Activated CD4-positive, alpha-beta T cell treated with anti-CD3 and anti-CD28 coated beads, Interleukin-2, amount 10 ng/mL, durations not matched to agents 24 days and 14 days (primary cell): ENCODE results near the gene MACROD2. TPM values are rescaled to one million over a fixed set of nuclear protein-coding genes. Genes with fewer than 3 reads are reported as not detected.

ENCODE experiments used
- DNase-seq: peaks from one replicate; pipeline ENCODE4 v3.0.0; 2022
- H3K27ac Mint-ChIP-seq: one replicate; pipeline ENCODE4 v1.8.0; 2022; ENCODE audit warnings: mild to moderate bottlenecking, mixed read lengths
- H3K27me3 Mint-ChIP-seq: one replicate; pipeline ENCODE4 v1.8.0; 2022; ENCODE audit warnings: mixed read lengths
- H3K36me3 Mint-ChIP-seq: one replicate; pipeline ENCODE4 v1.8.0; 2022; ENCODE audit warnings: low read depth, mild to moderate bottlenecking, mixed read lengths
- H3K4me1 Mint-ChIP-seq: one replicate; pipeline ENCODE4 v1.8.0; 2021; ENCODE audit warnings: mixed read lengths
- H3K4me3 Mint-ChIP-seq: one replicate; pipeline ENCODE4 v1.8.0; 2022; ENCODE audit warnings: mild to moderate bottlenecking, moderate library complexity, mixed read lengths
- H3K9me3 Mint-ChIP-seq: one replicate; pipeline ENCODE4 v1.8.0; 2021; ENCODE audit warnings: mixed read lengths
- intact Hi-C: fragments of 100-400 bp; cut with micrococcal nuclease; formaldehyde crosslinking; loops from one replicate; pipeline ENCODE4 v1.15.1; 2023
- total RNA-seq: library from RNA; stranded (reverse); gene quantifications from 2 replicates; pipeline ENCODE4 v1.2.3, GENCODE V29; 2022

MACROD2 gene
- total RNA-seq, 1 donor from 2014 or later: not detected

DNA sequence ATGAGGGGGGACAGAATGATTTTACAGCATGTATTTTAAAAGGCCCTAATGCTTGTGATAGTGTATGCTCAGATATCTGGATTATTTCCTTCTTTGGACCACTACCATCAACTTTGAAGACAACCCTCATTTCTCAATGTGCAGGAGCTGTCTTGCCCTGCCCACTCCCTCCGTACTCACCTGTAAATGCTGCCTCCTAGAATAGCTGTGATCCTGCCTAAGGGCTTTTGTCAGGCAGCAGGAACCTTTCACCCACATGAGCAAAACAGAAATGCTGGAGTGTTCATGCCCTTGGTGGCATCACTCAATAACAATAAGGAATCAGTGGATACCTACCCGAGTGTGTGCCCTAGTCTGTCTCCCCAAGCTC lies 1065.7 kb downstream of the MACROD2 start:
- DNase-seq: no peak
- intact Hi-C loops: no loop called here
- no peak overlapping the region for H3K4me3 Mint-ChIP-seq
- no peaks in the 10 kb centered on the region for H3K4me1 Mint-ChIP-seq
- no peaks in the 10 kb centered on the region for H3K36me3 Mint-ChIP-seq
- no peak overlapping the region for H3K27ac Mint-ChIP-seq
- H3K9me3 Mint-ChIP-seq: peaks cover 4% of the 10 kb centered on the region
- H3K27me3 Mint-ChIP-seq: no peaks in the 10 kb centered on the region

DNA sequence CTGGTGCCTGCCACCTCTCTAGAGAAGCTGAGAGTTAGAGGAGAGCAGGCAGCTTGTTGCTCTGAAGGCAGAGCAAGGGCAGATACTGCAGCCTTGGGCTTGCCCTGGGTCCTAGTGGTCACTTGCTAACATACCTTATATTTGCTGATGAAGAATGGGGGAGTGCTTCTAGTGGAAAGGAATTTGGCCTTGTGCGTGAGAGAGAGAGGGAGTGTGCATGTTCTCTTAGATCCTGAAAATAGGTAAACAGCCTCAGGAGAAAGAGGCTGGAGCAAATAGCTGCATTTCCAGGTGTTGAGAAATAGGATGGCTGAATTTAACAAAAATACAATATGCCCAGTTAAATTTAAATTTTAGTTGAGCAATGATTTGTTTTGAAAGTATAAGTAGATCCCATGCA lies 1066.6 kb downstream of the MACROD2 start:
- Mint-ChIP-seq H3K4me1 (no peaks in the 10 kb centered on the region), H3K4me3 (no peak overlapping the region), H3K9me3 (peaks cover 4% of the 10 kb centered on the region), H3K36me3 (no peaks in the 10 kb centered on the region), H3K27me3 (no peaks in the 10 kb centered on the region), H3K27ac (no peak overlapping the region)
- intact Hi-C loops: no loop called here
- DNase-seq: no peak

- Mint-ChIP-seq H3K4me3 (no peak overlapping the region), H3K27ac (no peak overlapping the region), H3K36me3 (no peaks in the 10 kb centered on the region), H3K9me3 (peaks cover 4% of the 10 kb centered on the region), H3K4me1 (no peaks in the 10 kb centered on the region), H3K27me3 (no peaks in the 10 kb centered on the region)
- intact Hi-C loops: no loop called here
- no peak for DNase-seq
Measured at GRCh38 chr20:15063081-15063480, 1067.8 kb downstream of the MACROD2 start.

- Mint-ChIP-seq H3K4me1 (no peaks in the 10 kb centered on the region), H3K27me3 (no peaks in the 10 kb centered on the region), H3K27ac (no peak overlapping the region), H3K9me3 (peaks cover 12% of the 10 kb centered on the region), H3K4me3 (no peak overlapping the region), H3K36me3 (no peaks in the 10 kb centered on the region)
- intact Hi-C loops: no loop called here
- no peak for DNase-seq
Measured at GRCh38 chr20:15064741-15065140, 1069.4 kb downstream of the MACROD2 start.

GRCh38 chr20:15065794-15066193 lies 1070.5 kb downstream of the MACROD2 start:
- H3K36me3 Mint-ChIP-seq: no peaks in the 10 kb centered on the region
- DNase-seq: no peak
- no peaks in the 10 kb centered on the region for H3K4me1 Mint-ChIP-seq
- no peak overlapping the region for H3K4me3 Mint-ChIP-seq
- peaks cover 12% of the 10 kb centered on the region for H3K9me3 Mint-ChIP-seq
- H3K27ac Mint-ChIP-seq: no peak overlapping the region
- intact Hi-C loops: no loop called here
- no peaks in the 10 kb centered on the region for H3K27me3 Mint-ChIP-seq

GRCh38 chr20:15068486-15068885 lies 1073.2 kb downstream of the MACROD2 start:
- no peaks in the 10 kb centered on the region for H3K36me3 Mint-ChIP-seq
- H3K4me3 Mint-ChIP-seq: no peak overlapping the region
- no peaks in the 10 kb centered on the region for H3K4me1 Mint-ChIP-seq
- no peak overlapping the region for H3K27ac Mint-ChIP-seq
- intact Hi-C loops: no loop called here
- H3K9me3 Mint-ChIP-seq: peaks cover 12% of the 10 kb centered on the region
- no peak for DNase-seq
- H3K27me3 Mint-ChIP-seq: no peaks in the 10 kb centered on the region

DNA sequence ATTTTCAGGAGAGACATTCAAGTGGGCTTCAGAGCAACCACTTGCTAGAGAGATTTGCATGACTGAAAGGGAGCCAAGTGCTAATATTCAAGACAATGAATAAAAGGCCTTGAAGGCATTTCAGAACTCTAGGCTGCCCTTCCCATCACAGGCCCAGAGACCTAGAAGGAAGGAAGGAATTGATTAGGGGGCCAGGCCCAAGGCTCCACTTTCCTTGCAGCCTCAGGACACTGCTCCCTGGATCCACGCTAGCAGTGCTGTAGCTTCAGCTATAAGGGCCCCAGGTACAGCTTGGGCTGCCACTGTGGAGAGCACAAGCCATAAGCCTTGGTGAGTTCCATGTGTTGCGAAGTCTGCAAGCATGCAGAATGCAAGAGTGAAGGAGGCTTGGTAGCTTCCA lies 1074.0 kb downstream of the MACROD2 start:
- no peaks in the 10 kb centered on the region for H3K36me3 Mint-ChIP-seq
- intact Hi-C loops: no loop called here
- no peak overlapping the region for H3K4me3 Mint-ChIP-seq
- no peaks in the 10 kb centered on the region for H3K4me1 Mint-ChIP-seq
- DNase-seq: no peak
- no peak overlapping the region for H3K27ac Mint-ChIP-seq
- H3K27me3 Mint-ChIP-seq: no peaks in the 10 kb centered on the region
- peaks cover 12% of the 10 kb centered on the region for H3K9me3 Mint-ChIP-seq

DNA sequence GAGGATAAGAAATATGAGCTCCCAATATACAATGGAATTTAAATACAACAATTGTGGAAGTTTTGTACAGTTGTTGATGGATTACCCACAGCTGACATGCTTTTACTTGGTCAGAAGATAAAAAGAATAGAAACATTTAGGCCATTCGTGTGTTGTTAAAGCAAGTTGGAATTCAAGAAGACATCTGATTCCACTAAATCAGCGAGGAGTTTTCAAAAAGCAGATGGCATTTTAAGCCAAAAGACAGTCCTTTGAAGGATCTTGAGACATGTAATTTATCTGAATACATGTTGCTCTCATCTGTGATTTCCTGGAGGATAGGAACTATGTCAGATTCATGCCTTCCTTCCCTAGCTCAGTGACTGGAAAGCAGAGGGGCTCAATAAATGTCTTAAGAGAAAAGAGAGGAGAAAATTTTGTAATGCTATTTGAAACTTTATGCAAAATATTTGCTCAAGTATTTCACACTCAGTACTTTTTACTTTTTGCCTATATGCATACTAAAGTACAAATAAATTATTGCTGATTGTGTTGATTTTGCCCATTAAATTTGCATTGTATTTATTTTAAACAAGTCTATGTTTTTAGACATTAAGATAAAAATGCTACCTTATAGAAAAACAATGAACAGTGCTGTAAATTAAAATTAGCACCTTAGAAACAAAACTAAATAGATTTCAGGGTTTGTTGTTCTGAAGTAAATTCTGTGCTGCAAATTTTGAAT lies 1075.9 kb downstream of the MACROD2 start:
- no peaks in the 10 kb centered on the region for H3K4me1 Mint-ChIP-seq
- no peaks in the 10 kb centered on the region for H3K36me3 Mint-ChIP-seq
- no peak overlapping the region for H3K4me3 Mint-ChIP-seq
- no peak overlapping the region for H3K27ac Mint-ChIP-seq
- H3K27me3 Mint-ChIP-seq: no peaks in the 10 kb centered on the region
- H3K9me3 Mint-ChIP-seq: peaks cover 8% of the 10 kb centered on the region
- no peak for DNase-seq
- intact Hi-C loops: loop anchor here (10.0 kb wide), 1 partner anchor 64 kb away; no protein-coding TSS in a partner anchor

- H3K27me3 Mint-ChIP-seq: no peaks in the 10 kb centered on the region
- peaks cover 8% of the 10 kb centered on the region for H3K9me3 Mint-ChIP-seq
- intact Hi-C loops: loop anchor here (10.0 kb wide), 1 partner anchor 62 kb away; no protein-coding TSS in a partner anchor
Measured at GRCh38 chr20:15072316-15072715, 1077.0 kb downstream of the MACROD2 start.

DNA sequence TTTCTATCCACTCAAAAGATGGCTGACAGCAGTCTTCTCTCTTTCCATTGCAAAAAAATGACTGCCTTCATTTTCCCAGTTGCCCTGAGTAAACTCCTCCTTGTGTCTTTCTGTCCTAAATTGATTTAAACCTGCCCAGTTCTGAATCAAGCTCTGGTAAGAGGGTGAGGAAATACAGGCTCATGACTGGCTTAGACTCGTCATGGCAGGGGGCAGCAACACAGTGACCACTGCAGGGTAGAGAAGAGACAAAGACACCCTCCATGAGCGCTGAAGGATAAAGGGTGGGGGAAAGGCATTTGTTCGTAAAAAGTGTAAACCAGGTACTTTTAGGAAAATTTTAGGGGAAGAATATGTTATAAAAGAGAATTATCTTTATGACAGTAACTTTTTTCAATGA lies 1080.3 kb downstream of the MACROD2 start:
- H3K4me3 Mint-ChIP-seq: no peak overlapping the region
- H3K27ac Mint-ChIP-seq: no peak overlapping the region
- H3K27me3 Mint-ChIP-seq: no peaks in the 10 kb centered on the region
- DNase-seq: no peak
- no peaks in the 10 kb centered on the region for H3K36me3 Mint-ChIP-seq
- no peaks in the 10 kb centered on the region for H3K4me1 Mint-ChIP-seq
- H3K9me3 Mint-ChIP-seq: no peaks in the 10 kb centered on the region
- intact Hi-C loops: loop anchor here (10.0 kb wide), 1 partner anchor 59 kb away; no protein-coding TSS in a partner anchor

More at GRCh38 chr20:15072316-15072715, 1077.0 kb downstream of the MACROD2 start:
- no peak for DNase-seq
- no peaks in the 10 kb centered on the region for H3K4me1 Mint-ChIP-seq
- H3K4me3 Mint-ChIP-seq: no peak overlapping the region
- H3K27ac Mint-ChIP-seq: no peak overlapping the region
- H3K36me3 Mint-ChIP-seq: no peaks in the 10 kb centered on the region

GRCh38 chr20:15076785-15077184 lies 1081.5 kb downstream of the MACROD2 start:
- DNase-seq: no peak
- Mint-ChIP-seq H3K36me3 (no peaks in the 10 kb centered on the region), H3K4me3 (no peak overlapping the region), H3K27ac (no peak overlapping the region), H3K9me3 (no peaks in the 10 kb centered on the region), H3K4me1 (no peaks in the 10 kb centered on the region), H3K27me3 (no peaks in the 10 kb centered on the region)
- intact Hi-C loops: loop anchor here (10.0 kb wide), 1 partner anchor 58 kb away; no protein-coding TSS in a partner anchor

GRCh38 chr20:15077733-15078250 lies 1082.5 kb downstream of the MACROD2 start:
- Mint-ChIP-seq H3K9me3 (no peaks in the 10 kb centered on the region), H3K27me3 (no peaks in the 10 kb centered on the region), H3K36me3 (no peaks in the 10 kb centered on the region), H3K4me1 (no peaks in the 10 kb centered on the region), H3K27ac (no peak overlapping the region), H3K4me3 (no peak overlapping the region)
- no peak for DNase-seq
- intact Hi-C loops: loop anchor here (10.0 kb wide), 1 partner anchor 57 kb away; no protein-coding TSS in a partner anchor

DNA sequence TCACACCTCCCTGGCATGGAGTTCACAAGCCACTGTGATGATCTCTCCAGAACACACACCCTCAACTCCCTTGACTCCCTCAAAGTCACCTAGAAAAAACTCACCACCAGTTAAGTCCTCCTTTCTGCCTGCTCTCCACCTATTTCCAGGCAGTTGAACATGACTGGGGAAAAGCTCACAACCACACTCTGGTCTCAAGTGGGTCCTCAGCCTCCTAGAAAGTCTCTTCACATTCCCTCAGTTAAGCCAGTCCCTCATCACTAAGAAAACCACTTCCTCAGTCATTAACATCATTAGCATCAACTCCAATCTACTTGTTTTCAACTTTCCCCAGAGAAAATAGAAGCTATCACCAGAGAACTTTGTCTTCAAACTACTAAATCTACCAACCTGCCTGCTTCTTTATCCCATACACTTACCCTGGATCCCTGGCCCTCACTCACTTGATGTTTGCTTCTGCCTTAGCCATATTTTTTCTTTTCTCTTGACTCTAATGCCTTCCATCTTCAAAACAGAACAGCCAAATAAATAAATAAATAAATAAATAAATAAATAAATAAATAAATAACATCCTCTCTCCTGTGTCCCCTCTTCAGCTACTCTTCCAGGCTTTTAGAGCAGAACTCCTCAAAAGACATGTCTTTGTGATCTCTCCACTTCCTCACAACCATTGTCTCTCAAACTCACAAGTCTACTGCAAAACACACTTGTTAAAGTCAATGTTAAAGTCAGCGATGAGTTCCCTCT lies 1084.5 kb downstream of the MACROD2 start:
- Mint-ChIP-seq H3K9me3 (no peaks in the 10 kb centered on the region), H3K4me1 (no peaks in the 10 kb centered on the region), H3K4me3 (no peak overlapping the region), H3K27ac (no peak overlapping the region), H3K36me3 (no peaks in the 10 kb centered on the region), H3K27me3 (no peaks in the 10 kb centered on the region)
- intact Hi-C loops: loop anchor here (10.0 kb wide), 1 partner anchor 55 kb away; no protein-coding TSS in a partner anchor
- peak; percentile 21 for DNase-seq

DNA sequence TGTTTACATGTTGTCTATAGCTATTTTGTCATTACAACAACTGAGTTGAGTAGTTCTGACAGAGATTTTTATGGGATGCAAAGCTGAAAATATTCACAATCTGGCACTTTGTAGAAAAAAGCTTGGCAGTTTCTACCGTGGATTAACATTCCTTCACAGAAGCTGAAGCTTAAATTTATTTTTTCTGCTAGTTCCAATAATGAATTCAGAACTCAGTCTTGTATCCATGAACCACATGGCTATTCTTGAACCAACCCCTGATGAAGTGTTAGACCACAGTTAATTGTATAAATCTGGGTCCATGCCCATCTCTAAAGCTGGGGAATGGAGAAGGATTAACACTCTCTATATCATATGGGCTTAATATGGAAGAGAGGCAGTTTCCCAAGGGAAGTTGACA lies 1085.9 kb downstream of the MACROD2 start:
- Mint-ChIP-seq H3K4me3 (no peak overlapping the region), H3K27me3 (no peaks in the 10 kb centered on the region), H3K36me3 (no peaks in the 10 kb centered on the region), H3K27ac (no peak overlapping the region), H3K4me1 (no peaks in the 10 kb centered on the region), H3K9me3 (no peaks in the 10 kb centered on the region)
- intact Hi-C loops: no loop called here
- no peak for DNase-seq
